ENCODE results near the gene XAF1. TPM values are rescaled to one million over a fixed set of nuclear protein-coding genes. Genes with fewer than 3 reads are reported as not detected.

Gene XAF1
- polyA plus RNA-seq, 1 of the 3 experiments (the other 2 are of a cell fraction): 0.03 TPM

- Histone ChIP-seq H3K36me3 (replicated peaks in 1 of 2; ENCODE audit: control insufficient read depth in 1 of 2, insufficient read depth in 2 of 2, low read length in 1 of 2) (no peaks in the 10 kb centered on the region), H4K20me1 (ENCODE audit: insufficient read depth) (no peaks in the 10 kb centered on the region), H3F3A (replicated peaks; ENCODE audit: insufficient read depth) (no peaks in the 10 kb centered on the region), H3K79me2 (ENCODE audit: insufficient read depth) (no peaks in the 10 kb centered on the region), H3K9me3 (0 out of 2 replicates have a peak, but pooled peaks cover 4% of the 10 kb centered on the region), H3K27me3 (ENCODE audit: insufficient read depth) (peaks cover 65% of the 10 kb centered on the region), H3K4me3 (ENCODE audit: low read depth in 2 of 2, low read length in 1 of 2) (no peak overlapping the region), H3K9ac (no peak overlapping the region), H2AFZ (ENCODE audit: low read depth) (no peak overlapping the region), H3K4me1 (ENCODE audit: control insufficient read depth in 1 of 2, insufficient read depth in 2 of 2, low read depth in 1 of 2, low read length in 1 of 2) (no peaks in the 10 kb centered on the region), H3K9me2 (no peaks in the 10 kb centered on the region), H3K27ac (ENCODE audit: low read depth in 2 of 2, low read length in 1 of 2) (no peak overlapping the region), H3K4me2 (no peak overlapping the region)
- CTCF ChIA-PET: no interaction called here
- POLR2A ChIA-PET: no interaction called here
- TF ChIP-seq TAF1 (IDR thresholded peaks at IDR 0.05; ENCODE audit: borderline replicate concordance, low read depth, low read length) (no peak), ELF1 (IDR thresholded peaks at IDR 0.05) (no peak), FOXM1 (IDR thresholded peaks at IDR 0.05; ENCODE audit: low read depth) (no peak), IRF3 (IDR thresholded peaks at IDR 0.05; ENCODE audit: low read depth, low read length) (no peak), SMC3 (IDR thresholded peaks at IDR 0.05; ENCODE audit: low read depth, low read length) (no peak), FOXJ3 (CRISPR knock-in tag; IDR thresholded peaks at IDR 0.05) (no peak), MXI1 (IDR thresholded peaks at IDR 0.05; ENCODE audit: low read depth, low read length) (no peak), MEF2A (IDR thresholded peaks at IDR 0.05; ENCODE audit: borderline replicate concordance, low read depth) (no peak), RCOR1 (IDR thresholded peaks at IDR 0.05; ENCODE audit: low read length) (no peak), RFX5 (IDR thresholded peaks at IDR 0.05; ENCODE audit: low read length) (no peak), TEAD4 (IDR thresholded peaks at IDR 0.05; ENCODE audit: borderline replicate concordance, insufficient read depth) (no peak), GABPA (IDR thresholded peaks at IDR 0.05; ENCODE audit: low read depth) (no peak), SIN3A (IDR thresholded peaks at IDR 0.05; ENCODE audit: borderline replicate concordance, low read depth, low read length) (no peak), EP300 (IDR thresholded peaks at IDR 0.05; ENCODE audit: borderline replicate concordance in 1 of 2, low read depth in 1 of 2, low read length in 1 of 2) (no peak), GATA2 (CRISPR knock-in tag; IDR thresholded peaks at IDR 0.05) (no peak)
- TF ChIP-seq, protein P1, sequence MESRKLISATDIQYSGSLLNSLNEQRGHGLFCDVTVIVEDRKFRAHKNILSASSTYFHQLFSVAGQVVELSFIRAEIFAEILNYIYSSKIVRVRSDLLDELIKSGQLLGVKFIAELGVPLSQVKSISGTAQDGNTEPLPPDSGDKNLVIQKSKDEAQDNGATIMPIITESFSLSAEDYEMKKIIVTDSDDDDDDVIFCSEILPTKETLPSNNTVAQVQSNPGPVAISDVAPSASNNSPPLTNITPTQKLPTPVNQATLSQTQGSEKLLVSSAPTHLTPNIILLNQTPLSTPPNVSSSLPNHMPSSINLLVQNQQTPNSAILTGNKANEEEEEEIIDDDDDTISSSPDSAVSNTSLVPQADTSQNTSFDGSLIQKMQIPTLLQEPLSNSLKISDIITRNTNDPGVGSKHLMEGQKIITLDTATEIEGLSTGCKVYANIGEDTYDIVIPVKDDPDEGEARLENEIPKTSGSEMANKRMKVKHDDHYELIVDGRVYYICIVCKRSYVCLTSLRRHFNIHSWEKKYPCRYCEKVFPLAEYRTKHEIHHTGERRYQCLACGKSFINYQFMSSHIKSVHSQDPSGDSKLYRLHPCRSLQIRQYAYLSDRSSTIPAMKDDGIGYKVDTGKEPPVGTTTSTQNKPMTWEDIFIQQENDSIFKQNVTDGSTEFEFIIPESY (IDR thresholded peaks at IDR 0.05; ENCODE audit: borderline replicate concordance, low read depth): no peak
- TF ChIP-seq, protein P2, sequence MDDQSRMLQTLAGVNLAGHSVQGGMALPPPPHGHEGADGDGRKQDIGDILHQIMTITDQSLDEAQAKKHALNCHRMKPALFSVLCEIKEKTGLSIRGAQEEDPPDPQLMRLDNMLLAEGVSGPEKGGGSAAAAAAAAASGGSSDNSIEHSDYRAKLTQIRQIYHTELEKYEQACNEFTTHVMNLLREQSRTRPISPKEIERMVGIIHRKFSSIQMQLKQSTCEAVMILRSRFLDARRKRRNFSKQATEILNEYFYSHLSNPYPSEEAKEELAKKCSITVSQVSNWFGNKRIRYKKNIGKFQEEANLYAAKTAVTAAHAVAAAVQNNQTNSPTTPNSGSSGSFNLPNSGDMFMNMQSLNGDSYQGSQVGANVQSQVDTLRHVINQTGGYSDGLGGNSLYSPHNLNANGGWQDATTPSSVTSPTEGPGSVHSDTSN (IDR thresholded peaks at IDR 0.05): no peak
- TF ChIP-seq, protein P3, sequence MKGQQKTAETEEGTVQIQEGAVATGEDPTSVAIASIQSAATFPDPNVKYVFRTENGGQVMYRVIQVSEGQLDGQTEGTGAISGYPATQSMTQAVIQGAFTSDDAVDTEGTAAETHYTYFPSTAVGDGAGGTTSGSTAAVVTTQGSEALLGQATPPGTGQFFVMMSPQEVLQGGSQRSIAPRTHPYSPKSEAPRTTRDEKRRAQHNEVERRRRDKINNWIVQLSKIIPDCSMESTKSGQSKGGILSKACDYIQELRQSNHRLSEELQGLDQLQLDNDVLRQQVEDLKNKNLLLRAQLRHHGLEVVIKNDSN (IDR thresholded peaks at IDR 0.05; ENCODE audit: borderline replicate concordance, low read depth): no peak
- no peak for DNase-seq
- WGBS (ENCODE audit: low lambda C conversion rate): 5% methylated on average over 5 of the region's 5 CpGs
Measured at GRCh38 chr17:6721744-6722143, 34.1 kb upstream of the XAF1 start.

Data from SK-N-SH (cell line).